HepG2 (cell line): ENCODE measurements around the gene PALM. TPM values are rescaled to one million over a fixed set of nuclear protein-coding genes. Genes with fewer than 3 reads are reported as not detected.

Source experiments
- BHLHE40 ChIP-seq: IDR thresholded peaks from 2 replicates; pipeline ENCODE4 v1.6.1; 2011; ENCODE audit warnings: low read length, improper control_type of control experiment
- GATAD2A ChIP-seq: IDR thresholded peaks from 2 replicates; pipeline ENCODE4 v1.6.1; 2016
- KDM3A ChIP-seq: IDR thresholded peaks from 2 replicates; pipeline ENCODE4 v1.6.1; 2018; ENCODE audit warnings: low read depth, missing compliant biosample characterization
- KDM5B ChIP-seq: sonication (generic); formaldehyde crosslinking; IDR thresholded peaks from 2 replicates; pipeline ENCODE4 v1.4.0; 2020; ENCODE audit warnings: missing genetic modification reagents, mild to moderate bottlenecking, borderline replicate concordance
- LCORL ChIP-seq, 2 experiments: fragments of 450-650 bp in 1 of 2; sonication (generic) in 1 of 2; formaldehyde crosslinking in 1 of 2; IDR thresholded peaks; 2 replicates each; pipeline versions ENCODE4 v1.5.0 to v1.6.1; 2017 to 2020; ENCODE audit warnings: antibody characterized with exemption in 1 of 2, missing genetic modification reagents in 1 of 2
- MXD1 ChIP-seq: sonication (generic); formaldehyde crosslinking; IDR thresholded peaks from 2 replicates; pipeline ENCODE4 v1.4.0; 2020; ENCODE audit warnings: mild to moderate bottlenecking, missing genetic modification reagents
- PHB2 ChIP-seq: fragments of 450-650 bp; IDR thresholded peaks from 2 replicates; pipeline ENCODE4 v1.6.1; 2018; ENCODE audit not compliant: partially characterized antibody
- POLR2AphosphoS5 ChIP-seq: IDR thresholded peaks from 2 replicates; pipeline ENCODE4 v1.6.1; 2012; ENCODE audit warnings: low read depth, low read length
- RAD21 ChIP-seq: fragments of 450-650 bp; formaldehyde crosslinking; IDR thresholded peaks from 2 replicates; pipeline ENCODE4 v1.5.0; 2020; ENCODE audit warnings: mild to moderate bottlenecking
- SKI ChIP-seq: fragments of 450-650 bp; IDR thresholded peaks from one replicate; pipeline ENCODE4 v1.6.1; 2018; ENCODE audit warnings: mild to moderate bottlenecking; ENCODE audit not compliant: partially characterized antibody
- ZKSCAN5 ChIP-seq: sonication (generic); formaldehyde crosslinking; IDR thresholded peaks from 2 replicates; pipeline ENCODE4 v1.5.1; 2020; ENCODE audit warnings: mild to moderate bottlenecking, missing genetic modification reagents
- ZNF142 ChIP-seq: sonication (generic); formaldehyde crosslinking; IDR thresholded peaks from 2 replicates; pipeline ENCODE4 v1.4.0; 2020; ENCODE audit warnings: missing genetic modification reagents
- ZNF274 ChIP-seq: sonication (generic); formaldehyde crosslinking; IDR thresholded peaks from 2 replicates; pipeline ENCODE4 v1.5.1; 2020; ENCODE audit warnings: mild to moderate bottlenecking, missing genetic modification reagents
- ZNF776 ChIP-seq: sonication (generic); formaldehyde crosslinking; IDR thresholded peaks from 2 replicates; pipeline ENCODE4 v1.4.0; 2020; ENCODE audit warnings: mild to moderate bottlenecking, missing genetic modification reagents
- polyA plus RNA-seq, 8 experiments: library from polyadenylated mRNA; depleted of rRNA in 3 of 8; stranded (reverse) in 7 of 8; unstranded in 1 of 8; fragments of >200 nt; fragmentation: Illumina TruSeq in 4 of 8; extraction: Trizol in 4 of 8; gene quantifications; 2 replicates each; pipeline versions ENCODE4 v1.2.1 to v1.2.3, GENCODE V29; 2011 to 2016; ENCODE audit warnings: low read depth in 4 of 8, missing spikeins in 1 of 8, mixed read lengths in 1 of 8; ENCODE audit not compliant: insufficient read depth in 1 of 8
- total RNA-seq, 5 experiments: library from RNA; depleted of rRNA; stranded (reverse); fragments of >200 nt; fragmentation: Illumina TruSeq; extraction: Trizol; gene quantifications; 2 replicates each; pipeline ENCODE4 v1.2.3, GENCODE V29; 2016; ENCODE audit warnings: low read depth in 1 of 5
- TF ChIP-seq, protein P1 (sequence below): sonication (generic); formaldehyde crosslinking; IDR thresholded peaks from 2 replicates; pipeline ENCODE4 v1.5.0; 2020; ENCODE audit warnings: mild to moderate bottlenecking, missing genetic modification reagents, borderline replicate concordance

PALM gene
- total and polyA plus RNA-seq, 2 of the 13 experiments (the other 11 are each of a cell fraction or from before 2014, with no cell fraction given), result 4.0 to 9.7 TPM

DNA sequence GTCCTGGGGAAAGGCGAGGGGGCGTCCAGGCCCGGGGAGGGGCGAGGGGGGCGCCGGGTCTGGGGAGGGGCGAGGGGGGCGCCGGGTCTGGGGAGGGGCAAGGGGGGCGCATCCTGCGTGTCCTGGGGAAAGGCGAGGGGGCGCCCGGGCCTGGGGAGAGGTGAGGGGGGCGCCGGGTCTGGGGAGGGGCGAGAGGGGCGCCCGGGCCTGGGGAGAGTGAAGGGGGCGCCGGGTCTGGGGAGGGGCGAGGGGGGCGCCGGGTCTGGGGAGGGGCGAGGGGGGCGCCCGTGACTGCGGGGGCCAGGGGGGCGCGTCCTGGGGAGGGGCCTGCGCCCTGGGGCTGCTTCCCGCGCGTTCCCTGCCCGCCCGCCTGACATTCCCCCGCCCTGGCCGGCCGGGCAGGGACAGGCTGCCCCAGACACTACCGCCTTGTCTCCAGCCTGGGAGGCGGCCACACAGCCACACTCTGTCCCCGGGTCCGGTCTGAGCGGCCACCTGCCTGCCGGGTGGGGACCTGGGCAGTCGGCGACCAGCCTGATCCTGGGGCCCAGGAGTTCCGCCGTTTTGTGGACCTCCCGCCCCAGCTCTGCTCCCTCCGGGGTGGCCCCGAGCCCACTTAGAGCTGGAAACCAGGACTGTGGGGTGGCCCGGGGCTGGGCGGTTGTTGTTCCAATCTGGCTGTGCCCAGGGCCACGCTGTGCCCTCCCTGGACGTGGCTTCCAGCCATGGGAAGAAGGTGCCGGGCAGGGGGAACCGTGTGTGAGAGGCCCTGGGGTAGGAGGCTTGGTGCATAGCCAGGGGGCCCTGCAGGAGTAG, 11.8 kb downstream of the PALM start (continued):
- TF ChIP-seq KDM5B, result no peak
- TF ChIP-seq KDM3A (CRISPR knock-in tag), result no peak
- no peak for TF ChIP-seq RAD21
- TF ChIP-seq ZNF776 (CRISPR knock-in tag), result no peak
- peak; percentile 56 for TF ChIP-seq SKI
- no peak for TF ChIP-seq ZKSCAN5 (CRISPR knock-in tag)
- no peak for TF ChIP-seq BHLHE40
- TF ChIP-seq PHB2, result no peak
- peak; percentile 95 for TF ChIP-seq ZNF142 (CRISPR knock-in tag)
- TF ChIP-seq MXD1 (CRISPR knock-in tag), result 0 out of 2 replicates have a peak, but pooled peaks have one; percentile 31
- 0 out of 2 replicates have a peak, but pooled peaks have one; percentile 62 for TF ChIP-seq ZNF274
- TF ChIP-seq GATAD2A, result no peak
- no peak for TF ChIP-seq POLR2AphosphoS5
- TF ChIP-seq LCORL (IDR thresholded peaks at IDR 0.05), result no peak
- peak; percentile 47; the same call in 1 of the 2 replicates for TF ChIP-seq LCORL (CRISPR knock-in tag; IDR thresholded peaks at IDR 0.05)
- TF ChIP-seq, protein P1, sequence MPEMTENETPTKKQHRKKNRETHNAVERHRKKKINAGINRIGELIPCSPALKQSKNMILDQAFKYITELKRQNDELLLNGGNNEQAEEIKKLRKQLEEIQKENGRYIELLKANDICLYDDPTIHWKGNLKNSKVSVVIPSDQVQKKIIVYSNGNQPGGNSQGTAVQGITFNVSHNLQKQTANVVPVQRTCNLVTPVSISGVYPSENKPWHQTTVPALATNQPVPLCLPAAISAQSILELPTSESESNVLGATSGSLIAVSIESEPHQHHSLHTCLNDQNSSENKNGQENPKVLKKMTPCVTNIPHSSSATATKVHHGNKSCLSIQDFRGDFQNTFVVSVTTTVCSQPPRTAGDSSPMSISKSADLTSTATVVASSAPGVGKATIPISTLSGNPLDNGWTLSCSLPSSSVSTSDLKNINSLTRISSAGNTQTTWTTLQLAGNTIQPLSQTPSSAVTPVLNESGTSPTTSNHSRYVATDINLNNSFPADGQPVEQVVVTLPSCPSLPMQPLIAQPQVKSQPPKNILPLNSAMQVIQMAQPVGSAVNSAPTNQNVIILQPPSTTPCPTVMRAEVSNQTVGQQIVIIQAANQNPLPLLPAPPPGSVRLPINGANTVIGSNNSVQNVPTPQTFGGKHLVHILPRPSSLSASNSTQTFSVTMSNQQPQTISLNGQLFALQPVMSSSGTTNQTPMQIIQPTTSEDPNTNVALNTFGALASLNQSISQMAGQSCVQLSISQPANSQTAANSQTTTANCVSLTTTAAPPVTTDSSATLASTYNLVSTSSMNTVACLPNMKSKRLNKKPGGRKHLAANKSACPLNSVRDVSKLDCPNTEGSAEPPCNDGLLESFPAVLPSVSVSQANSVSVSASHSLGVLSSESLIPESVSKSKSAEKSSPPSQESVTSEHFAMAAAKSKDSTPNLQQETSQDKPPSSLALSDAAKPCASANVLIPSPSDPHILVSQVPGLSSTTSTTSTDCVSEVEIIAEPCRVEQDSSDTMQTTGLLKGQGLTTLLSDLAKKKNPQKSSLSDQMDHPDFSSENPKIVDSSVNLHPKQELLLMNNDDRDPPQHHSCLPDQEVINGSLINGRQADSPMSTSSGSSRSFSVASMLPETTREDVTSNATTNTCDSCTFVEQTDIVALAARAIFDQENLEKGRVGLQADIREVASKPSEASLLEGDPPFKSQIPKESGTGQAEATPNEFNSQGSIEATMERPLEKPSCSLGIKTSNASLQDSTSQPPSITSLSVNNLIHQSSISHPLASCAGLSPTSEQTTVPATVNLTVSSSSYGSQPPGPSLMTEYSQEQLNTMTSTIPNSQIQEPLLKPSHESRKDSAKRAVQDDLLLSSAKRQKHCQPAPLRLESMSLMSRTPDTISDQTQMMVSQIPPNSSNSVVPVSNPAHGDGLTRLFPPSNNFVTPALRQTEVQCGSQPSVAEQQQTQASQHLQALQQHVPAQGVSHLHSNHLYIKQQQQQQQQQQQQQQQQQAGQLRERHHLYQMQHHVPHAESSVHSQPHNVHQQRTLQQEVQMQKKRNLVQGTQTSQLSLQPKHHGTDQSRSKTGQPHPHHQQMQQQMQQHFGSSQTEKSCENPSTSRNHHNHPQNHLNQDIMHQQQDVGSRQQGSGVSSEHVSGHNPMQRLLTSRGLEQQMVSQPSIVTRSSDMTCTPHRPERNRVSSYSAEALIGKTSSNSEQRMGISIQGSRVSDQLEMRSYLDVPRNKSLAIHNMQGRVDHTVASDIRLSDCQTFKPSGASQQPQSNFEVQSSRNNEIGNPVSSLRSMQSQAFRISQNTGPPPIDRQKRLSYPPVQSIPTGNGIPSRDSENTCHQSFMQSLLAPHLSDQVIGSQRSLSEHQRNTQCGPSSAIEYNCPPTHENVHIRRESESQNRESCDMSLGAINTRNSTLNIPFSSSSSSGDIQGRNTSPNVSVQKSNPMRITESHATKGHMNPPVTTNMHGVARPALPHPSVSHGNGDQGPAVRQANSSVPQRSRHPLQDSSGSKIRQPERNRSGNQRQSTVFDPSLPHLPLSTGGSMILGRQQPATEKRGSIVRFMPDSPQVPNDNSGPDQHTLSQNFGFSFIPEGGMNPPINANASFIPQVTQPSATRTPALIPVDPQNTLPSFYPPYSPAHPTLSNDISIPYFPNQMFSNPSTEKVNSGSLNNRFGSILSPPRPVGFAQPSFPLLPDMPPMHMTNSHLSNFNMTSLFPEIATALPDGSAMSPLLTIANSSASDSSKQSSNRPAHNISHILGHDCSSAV (CRISPR knock-in tag), result no peak
